ENCODE data around the gene TRIM3. TPM values are rescaled to one million over a fixed set of nuclear protein-coding genes. Genes with fewer than 3 reads are reported as not detected.

Gene TRIM3
- total RNA-seq, 6 donors from 2014 or later = 21.4 to 63.9 (median 28.7) TPM

DNA sequence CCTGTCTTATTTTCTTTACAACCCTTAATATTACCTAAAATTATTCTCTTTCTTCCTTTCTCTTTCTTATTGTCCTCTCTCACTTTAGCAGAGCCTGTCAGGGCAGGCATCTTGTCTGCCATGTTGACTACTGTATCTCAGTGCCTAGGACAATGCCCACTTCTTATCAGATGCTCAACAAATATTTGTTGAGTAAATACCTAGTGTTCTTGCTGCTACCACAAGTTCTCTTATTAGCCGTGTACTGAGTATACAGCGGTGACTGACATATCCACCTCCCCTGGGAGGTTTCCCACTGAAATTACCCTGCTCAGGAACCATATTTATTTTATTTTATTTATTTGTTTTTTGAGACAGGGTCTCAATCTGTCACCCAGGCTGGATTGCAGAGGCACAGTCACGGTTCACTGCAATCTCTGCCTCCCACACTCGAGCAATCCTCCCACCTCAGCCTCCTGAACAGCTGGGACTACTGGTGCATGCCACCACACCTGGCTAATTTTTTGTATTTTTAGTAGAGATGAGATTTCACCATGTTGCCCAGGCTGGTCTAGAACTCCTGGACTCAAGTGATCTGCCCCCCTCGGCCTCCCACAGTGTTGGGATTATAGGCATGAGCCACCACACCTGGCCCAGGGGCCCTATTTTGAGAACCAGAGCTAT lies 39.6 kb downstream of the TRIM3 start:
- DNase-seq (no peak), ATAC-seq (ENCODE audit: low FRiP score in 2 of 2) (no peak)
- no peaks in the 10 kb centered on the region for H3K36me3 ChIP-seq
- H3K9me3 ChIP-seq = no peaks in the 10 kb centered on the region
- WGBS, 2 donors = 66 to 75% methylated on average over 5 of the region's 5 CpGs
- H3K4me3 ChIP-seq = no peak overlapping the region
- H3K4me1 ChIP-seq = peaks cover 0 to 5% (median 0%) of the 10 kb centered on the region in 4 donors
- no peaks in the 10 kb centered on the region for H3K27me3 ChIP-seq
- H3K27ac ChIP-seq = no peak overlapping the region
- no peak for TF ChIP-seq EP300 (IDR thresholded peaks at IDR 0.05)
- TF ChIP-seq CTCF (IDR thresholded peaks at IDR 0.05) = no peak
- no peak for TF ChIP-seq POLR2AphosphoS5 (IDR thresholded peaks at IDR 0.05)

- no peaks in the 10 kb centered on the region for H3K27me3 ChIP-seq
- H3K4me1 ChIP-seq = no peaks in the 10 kb centered on the region
- ATAC-seq (ENCODE audit: low FRiP score in 2 of 2) (no peak), DNase-seq (no peak)
- H3K4me3 ChIP-seq = no peak overlapping the region
- TF ChIP-seq POLR2AphosphoS5 (IDR thresholded peaks at IDR 0.05) = no peak
- no peak for TF ChIP-seq EP300 (IDR thresholded peaks at IDR 0.05)
- no peak for TF ChIP-seq POLR2A (IDR thresholded peaks at IDR 0.05)
- TF ChIP-seq CTCF (IDR thresholded peaks at IDR 0.05) = no peak
- H3K9me3 ChIP-seq = no peaks in the 10 kb centered on the region
- WGBS, 2 donors = 85 to 94% methylated on average over 3 of the region's 3 CpGs
- H3K27ac ChIP-seq = no peak overlapping the region
- H3K36me3 ChIP-seq = no peaks in the 10 kb centered on the region
Measured at GRCh38 chr11:6431861-6432260, 41.9 kb downstream of the TRIM3 start.

- no peak overlapping the region for H3K27ac ChIP-seq
- ATAC-seq (ENCODE audit: low FRiP score in 2 of 2) = no peak
- no peak for DNase-seq
- no peaks in the 10 kb centered on the region for H3K9me3 ChIP-seq
- no peak for TF ChIP-seq EP300 (IDR thresholded peaks at IDR 0.05)
- TF ChIP-seq POLR2AphosphoS5 (IDR thresholded peaks at IDR 0.05) = no peak
- TF ChIP-seq CTCF (IDR thresholded peaks at IDR 0.05) = no peak
- no peak for TF ChIP-seq POLR2A (IDR thresholded peaks at IDR 0.05)
- H3K36me3 ChIP-seq = no peaks in the 10 kb centered on the region
- H3K4me1 ChIP-seq = no peaks in the 10 kb centered on the region
- no peak overlapping the region for H3K4me3 ChIP-seq
- no peaks in the 10 kb centered on the region for H3K27me3 ChIP-seq
Measured at GRCh38 chr11:6427516-6427915, 46.2 kb downstream of the TRIM3 start.

- TF ChIP-seq CTCF (IDR thresholded peaks at IDR 0.05) (no peak), EP300 (IDR thresholded peaks at IDR 0.05) (no peak), POLR2AphosphoS5 (IDR thresholded peaks at IDR 0.05) (no peak), POLR2A (IDR thresholded peaks at IDR 0.05) (no peak)
- 91 to 98% methylated on average over 3 of the region's 3 CpGs for WGBS, 2 donors
- no peak for ATAC-seq (ENCODE audit: low FRiP score in 2 of 2)
- Histone ChIP-seq H3K27ac (no peak overlapping the region), H3K9me3 (no peaks in the 10 kb centered on the region), H3K4me1 (peaks cover 11 to 26% (median 18%) of the 10 kb centered on the region in 4 donors), H3K36me3 (no peaks in the 10 kb centered on the region), H3K27me3 (no peaks in the 10 kb centered on the region), H3K4me3 (no peak overlapping the region)
- no peak for DNase-seq
Measured at GRCh38 chr11:6420677-6421076, 53.1 kb downstream of the TRIM3 start.

DNA sequence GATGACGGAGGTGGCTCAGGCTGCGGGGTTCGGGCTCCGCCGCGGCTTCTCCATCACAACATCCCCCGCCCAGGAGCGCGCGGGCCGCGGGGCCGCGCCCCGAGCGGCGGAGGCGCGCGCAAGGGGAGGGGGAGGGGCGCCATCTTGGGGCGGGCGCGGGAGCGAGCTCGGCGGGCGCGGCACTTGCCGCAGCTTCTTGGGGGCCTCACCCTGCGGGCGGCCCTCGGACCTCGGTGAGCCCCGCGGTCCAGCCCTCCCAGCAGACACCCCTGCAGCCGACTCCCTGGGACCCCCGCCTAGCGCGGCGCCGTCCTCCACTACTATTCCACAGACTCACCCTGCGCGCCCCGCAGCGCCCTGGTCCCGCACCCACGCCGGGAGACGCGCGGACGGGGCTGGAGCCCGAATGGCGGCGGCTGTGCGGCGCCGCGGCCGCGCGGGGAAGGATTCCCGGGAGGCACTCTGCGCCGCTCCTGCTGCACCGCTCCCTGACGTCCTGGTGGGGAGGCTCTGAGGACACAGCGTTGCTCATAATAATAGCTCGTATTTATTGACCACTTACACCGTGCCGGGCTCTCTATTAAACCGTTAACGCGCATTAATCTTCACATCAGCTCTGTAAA lies 54.6 kb downstream of the TRIM3 start, which contains the start of gene APBB1:
TSS of gene APBB1 (minus strand) at position 86 of the 623 bp plus-strand sequence. CDS start 7,747 bp downstream, outside the sequence.
- H3K4me3 ChIP-seq = peak within 1 kb of the TSS; percentile 81 to 99 (median 91)
- H3K4me1 ChIP-seq = peaks cover 21 to 37% (median 24%) of the 10 kb centered on the region in 4 donors
- ATAC-seq (ENCODE audit: low FRiP score in 2 of 2) (peak; percentile 86 to 96), DNase-seq (peak; percentile 47 to 95)
- H3K27ac ChIP-seq = peak within 1 kb of the TSS; percentile 90 to 97 (median 94)
- 1% methylated on average over 19 to 63 of the region's 75 CpGs for WGBS, 2 donors
- no peaks in the 10 kb centered on the region for H3K27me3 ChIP-seq
- no peaks in the 10 kb centered on the region for H3K9me3 ChIP-seq
- TF ChIP-seq EP300 (IDR thresholded peaks at IDR 0.05) (no peak), CTCF (IDR thresholded peaks at IDR 0.05) (peak in 4 of 6 experiments; percentile 25 to 42 (median 32)), POLR2A (IDR thresholded peaks at IDR 0.05) (peak in 2 of 4 donors; percentile 66), POLR2AphosphoS5 (IDR thresholded peaks at IDR 0.05) (peak in 1 of 2 donors; percentile 34)
- no peaks in the 10 kb centered on the region for H3K36me3 ChIP-seq
